Progenitor cell of endocrine pancreas (in vitro differentiated cells): ENCODE data around the gene CRADD. TPM values are rescaled to one million over a fixed set of nuclear protein-coding genes. Genes with fewer than 3 reads are reported as not detected.

Experiments used
- DNase-seq: peaks from one replicate; pipeline ENCODE4 v3.0.0; 2021; ENCODE audit warnings: low spot score; ENCODE audit not compliant: unreplicated experiment
- H3K27ac Mint-ChIP-seq: 2 replicates; pipeline ENCODE4 v1.8.0; 2021; ENCODE audit warnings: mild to moderate bottlenecking, moderate library complexity, mixed read lengths
- H3K27me3 Mint-ChIP-seq: 2 replicates; pipeline ENCODE4 v1.8.0; 2021; ENCODE audit warnings: mixed read lengths
- H3K36me3 Mint-ChIP-seq: 2 replicates; pipeline ENCODE4 v1.8.0; 2022; ENCODE audit warnings: mixed read lengths; ENCODE audit not compliant: insufficient read depth
- H3K4me1 Mint-ChIP-seq: 2 replicates; pipeline ENCODE4 v1.8.0; 2021; ENCODE audit warnings: low read depth, mixed read lengths
- H3K4me3 Mint-ChIP-seq: 2 replicates; pipeline ENCODE4 v1.8.0; 2021; ENCODE audit warnings: low read depth, mild to moderate bottlenecking, moderate library complexity, mixed read lengths
- H3K9me3 Mint-ChIP-seq: 2 replicates; pipeline ENCODE4 v1.8.0; 2021; ENCODE audit warnings: low read depth, mixed read lengths
- CTCF ChIP-seq: fragments of 200-600 bp; sonication (generic); IDR thresholded peaks from one replicate; pipeline ENCODE4 v1.5.0; 2021; ENCODE audit warnings: antibody characterized with exemption, mild to moderate bottlenecking; ENCODE audit not compliant: unreplicated experiment
- total RNA-seq: library from RNA; stranded (reverse); gene quantifications from 2 replicates; pipeline ENCODE4 v1.2.1, GENCODE V29; 2021

Gene CRADD
- total RNA-seq, 1 donor from 2014 or later, result 11.7 TPM

DNA sequence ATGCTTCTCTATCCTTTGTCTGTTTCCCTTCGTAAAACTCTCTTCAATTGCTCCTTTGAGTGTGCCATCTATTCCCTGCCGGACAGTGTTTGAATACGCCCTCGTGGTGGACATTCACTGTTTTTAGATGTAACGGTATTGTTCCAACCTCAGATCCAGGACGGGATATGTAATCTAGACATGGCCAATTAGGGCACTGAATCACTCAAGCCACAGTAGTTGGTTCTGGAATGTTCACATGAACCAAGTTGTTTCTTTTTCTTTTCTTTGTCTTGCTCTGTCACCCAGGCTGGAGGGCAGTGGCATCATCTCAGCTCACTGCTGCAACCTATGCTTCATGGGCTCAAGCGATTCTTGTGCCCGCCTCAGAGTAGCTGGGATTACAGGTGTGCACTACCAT lies 267.0 kb downstream of the CRADD start:
- DNase-seq, result no peak
- no peak overlapping the region for H3K27ac Mint-ChIP-seq
- no peaks in the 10 kb centered on the region for H3K36me3 Mint-ChIP-seq
- H3K9me3 Mint-ChIP-seq, result peaks cover 3% of the 10 kb centered on the region
- H3K27me3 Mint-ChIP-seq, result no peaks in the 10 kb centered on the region
- TF ChIP-seq CTCF, result no peak
- no peak overlapping the region for H3K4me3 Mint-ChIP-seq
- no peaks in the 10 kb centered on the region for H3K4me1 Mint-ChIP-seq

Other genes starting within 250 kb of the CRADD start
- 129 TPM in 2 replicates for gene UBE2N, start 235.4 kb upstream of the CRADD start, total RNA-seq
- gene MRPL42, start 209.9 kb upstream of the CRADD start, total RNA-seq, result 93.9 and 95.5 TPM in 2 replicates
- gene SOCS2, start 104.7 kb upstream of the CRADD start, total RNA-seq, result 8.4 and 14.3 TPM in 2 replicates